Stimulated activated CD4-positive, alpha-beta T cell treated with anti-CD3 and anti-CD28 coated beads, Interleukin-2, amount 100 ng/mL, for 48 hours (primary cell): ENCODE results near the gene USP46.

ENCODE experiments used
- DNase-seq, 2 donors: peaks; one replicate each; pipeline ENCODE4 v3.0.0-alpha.2; 2020

Gene USP46

DNA sequence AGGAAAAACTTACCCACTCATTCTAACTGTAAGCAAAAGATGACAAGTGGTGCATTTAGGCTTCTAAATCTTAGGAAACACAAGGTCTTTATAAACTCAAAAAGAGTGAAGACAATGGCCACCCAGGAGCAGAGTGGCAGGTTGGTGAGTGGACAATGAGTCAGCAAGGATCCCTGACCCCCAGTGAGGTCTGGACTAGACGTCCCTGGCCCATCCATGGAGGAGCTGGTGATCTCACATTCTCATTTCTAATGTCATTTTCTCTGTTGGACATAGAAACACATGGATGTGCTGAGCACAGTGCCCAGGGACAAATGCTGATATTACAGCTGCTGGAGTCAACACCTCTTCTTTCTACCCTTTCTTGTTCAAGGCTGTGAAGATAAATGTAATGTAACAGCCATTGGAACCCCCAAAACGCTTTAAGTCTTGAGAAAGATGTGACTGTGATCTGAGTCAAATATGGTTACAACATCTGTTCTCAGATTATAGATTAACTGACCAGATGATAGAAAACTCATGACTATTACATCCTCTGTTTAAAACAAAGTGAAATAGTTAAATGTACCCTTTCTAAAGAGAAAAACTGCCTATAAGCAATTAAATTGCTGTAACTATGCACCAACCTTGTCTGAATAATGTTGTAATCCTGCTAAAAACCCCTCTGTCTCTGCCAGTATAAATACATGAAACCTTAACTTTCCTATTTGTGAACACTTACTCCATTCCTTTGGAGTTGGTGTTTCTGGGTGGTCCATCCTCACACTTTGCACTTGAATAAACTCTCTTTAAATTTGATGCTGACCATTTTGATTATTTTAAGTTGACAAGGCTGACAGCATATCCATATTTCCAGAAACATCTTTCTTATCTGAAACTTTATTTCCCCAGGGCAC is 92.7 kb downstream of the USP46 start:
- DNase-seq: no peak

DNA sequence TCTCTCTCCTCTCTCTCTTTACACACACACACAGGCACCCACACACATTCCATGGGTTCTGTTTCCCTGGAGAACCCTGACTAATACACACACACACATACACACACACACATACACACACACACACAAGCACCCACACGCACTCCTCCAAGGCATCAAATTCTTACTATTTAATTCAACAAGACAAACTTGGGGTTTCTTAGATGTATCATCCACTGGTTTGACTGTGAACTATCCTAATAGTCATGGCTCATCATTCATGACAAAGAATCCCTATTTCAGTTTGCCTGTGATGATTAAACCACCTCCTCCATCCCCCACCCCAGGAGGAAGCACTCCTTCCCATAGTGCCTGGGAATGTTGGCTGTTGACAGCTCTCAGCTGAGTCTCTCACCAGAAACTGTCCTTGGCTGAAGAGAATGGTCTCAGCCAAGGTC is 98.2 kb downstream of the USP46 start:
- DNase-seq: no peak

DNA sequence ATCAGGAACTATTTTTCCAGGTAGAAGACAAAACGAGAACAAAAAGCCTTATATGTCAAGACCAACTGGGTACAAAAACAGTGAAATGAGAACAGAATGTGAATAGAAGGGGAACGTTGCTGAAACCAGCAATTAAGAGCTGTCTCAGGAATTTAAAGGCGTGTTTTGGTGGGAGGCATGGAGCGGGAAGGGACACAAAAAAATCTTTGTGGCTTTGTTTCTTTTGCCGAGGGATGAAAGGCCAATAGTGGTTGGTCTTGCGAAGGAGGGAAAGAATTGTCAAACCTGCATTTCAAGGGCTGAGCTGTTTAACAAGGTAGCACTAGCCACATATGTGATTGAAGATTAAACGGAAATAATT is 103.8 kb downstream of the USP46 start:
- no peak for DNase-seq

DNA sequence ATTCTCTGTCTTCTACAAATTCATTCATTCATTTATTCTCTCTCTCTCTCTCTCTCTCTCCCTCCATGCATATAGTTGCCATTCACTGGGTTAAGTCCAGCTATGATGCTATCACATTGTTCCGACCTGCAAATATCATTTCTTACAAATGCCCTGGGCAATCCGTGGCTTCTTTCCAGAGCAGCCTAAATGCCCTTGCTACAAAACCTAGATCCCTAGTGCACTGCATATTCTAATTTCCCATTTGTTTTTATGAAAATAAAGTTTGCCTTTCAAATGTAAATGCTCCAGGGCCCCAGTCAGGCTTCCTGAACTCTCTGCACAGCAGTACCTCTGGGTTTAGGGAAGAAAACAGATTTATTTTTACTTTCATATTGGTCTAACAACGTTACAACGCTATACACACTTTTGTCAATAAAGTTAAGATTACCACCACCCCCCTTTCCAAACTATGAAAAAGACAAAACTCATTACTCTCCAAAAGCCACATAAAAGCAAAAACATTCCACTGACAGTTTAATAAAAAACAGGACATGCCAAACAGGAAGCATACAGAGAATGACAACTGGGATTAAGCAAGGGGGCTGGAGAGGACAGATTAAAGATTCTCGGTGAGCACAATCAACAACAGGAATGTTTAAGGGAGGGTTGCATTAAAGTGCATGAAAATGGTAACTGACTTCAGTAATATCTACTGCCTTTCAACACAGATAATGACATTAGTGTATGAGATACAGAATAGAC is 104.3 kb downstream of the USP46 start:
- DNase-seq: no peak

- no peak for DNase-seq
Observed at GRCh38 chr4:52552778-52553177, 106.3 kb downstream of the USP46 start.

DNA sequence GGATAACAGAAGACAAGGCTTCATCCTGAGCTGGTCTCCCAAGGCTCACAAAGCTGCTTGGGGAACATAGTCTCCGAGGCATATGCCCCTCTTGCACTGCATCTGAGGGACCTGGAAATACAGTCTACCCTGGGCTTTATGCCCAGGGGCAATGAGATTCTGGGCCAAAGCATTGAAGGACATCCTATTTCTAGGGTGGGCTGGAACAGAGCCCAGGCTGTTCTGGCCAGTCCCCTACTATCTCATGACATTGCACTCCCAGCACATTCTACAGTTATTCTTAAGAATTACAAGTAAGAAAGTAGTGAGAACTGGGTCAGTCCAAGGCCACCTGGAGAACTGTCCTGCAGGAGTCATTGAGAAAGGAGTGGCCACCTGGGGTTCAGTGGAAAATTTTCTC is 107.6 kb downstream of the USP46 start:
- no peak for DNase-seq

DNA sequence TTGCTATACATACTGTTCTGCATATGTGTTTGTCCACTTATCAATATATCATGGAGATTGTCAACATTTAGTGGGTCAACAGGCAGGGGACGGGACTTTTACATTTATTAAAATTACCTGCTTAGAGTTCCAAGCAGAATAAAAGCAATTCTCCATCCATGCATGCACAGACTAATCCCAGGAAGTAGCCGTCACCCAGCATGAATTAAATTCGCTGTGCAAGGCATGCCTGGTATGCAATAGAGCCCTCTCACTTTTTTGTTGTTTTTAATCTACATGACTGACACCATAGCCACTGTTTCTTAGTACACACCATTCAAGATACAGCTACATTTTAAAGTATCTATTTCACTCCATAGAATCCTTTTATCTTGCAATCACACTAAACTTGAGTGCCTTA is 108.9 kb downstream of the USP46 start:
- no peak for DNase-seq

- DNase-seq: no peak
Observed at GRCh38 chr4:52548818-52549570, 110.1 kb downstream of the USP46 start.

GRCh38 chr4:52546449-52546848 is 112.7 kb downstream of the USP46 start:
- DNase-seq: no peak

- peak; percentile 53 to 64 for DNase-seq
Observed at GRCh38 chr4:52545099-52546069, 113.7 kb downstream of the USP46 start.
